ENCODE data around the gene TRIM46. TPM values are rescaled to one million over a fixed set of nuclear protein-coding genes. Genes with fewer than 3 reads are reported as not detected.

TRIM46 gene
- total and polyA plus RNA-seq, 2 of the 13 experiments (the other 11 are each of a cell fraction or from before 2014, with no cell fraction given): 0.04 to 0.09 TPM

GRCh38 chr1:155128755-155129473 lies 44.7 kb upstream of the TRIM46 start (continued):
- TF ChIP-seq ARID4A (CRISPR knock-in tag; IDR thresholded peaks at IDR 0.05; ENCODE audit: borderline replicate concordance) (peak; percentile 87; the same call in 1 of the 2 replicates), ZNF720 (CRISPR knock-in tag; IDR thresholded peaks at IDR 0.05) (no peak), ZNF331 (CRISPR knock-in tag; IDR thresholded peaks at IDR 0.05) (peak; percentile 48; the same call in 1 of the 2 replicates), ZNF350 (CRISPR knock-in tag; IDR thresholded peaks at IDR 0.05; ENCODE audit: borderline replicate concordance, low read depth) (peak; percentile 74; the same call in 1 of the 2 replicates), TCF7 (IDR thresholded peaks at IDR 0.05; ENCODE audit: low read depth) (peak; percentile 22; the same call in 1 of the 2 replicates), SMAD1 (CRISPR knock-in tag; IDR thresholded peaks at IDR 0.05; ENCODE audit: borderline replicate concordance, low read depth) (no peak), SP5 (CRISPR knock-in tag; IDR thresholded peaks at IDR 0.05; ENCODE audit: borderline replicate concordance, low read depth) (peak; percentile 94), KDM2A (CRISPR knock-in tag; IDR thresholded peaks at IDR 0.05; ENCODE audit: borderline replicate concordance, low read depth) (peak; percentile 59; the same call in 1 of the 2 replicates), ZNF770 (CRISPR knock-in tag; IDR thresholded peaks at IDR 0.05) (no peak; the same call in 1 of the 2 replicates), ETS1 (CRISPR knock-in tag; IDR thresholded peaks at IDR 0.05) (no peak), ZZZ3 (CRISPR knock-in tag; IDR thresholded peaks at IDR 0.05; ENCODE audit: borderline replicate concordance) (0 out of 2 replicates have a peak, but pooled peaks have one; percentile 83), ZNF296 (CRISPR knock-in tag; conservative IDR thresholded peaks at IDR 0.05) (no peak), ZNF280B (CRISPR knock-in tag; IDR thresholded peaks at IDR 0.05; ENCODE audit: borderline replicate concordance) (no peak; the same call in 1 of the 2 replicates), ZNF44 (CRISPR knock-in tag; IDR thresholded peaks at IDR 0.05) (no peak), ARNT (IDR thresholded peaks at IDR 0.05) (no peak), ZBTB8A (CRISPR knock-in tag; IDR thresholded peaks at IDR 0.05; ENCODE audit: borderline replicate concordance, low read depth) (peak; percentile 67; the same call in 1 of the 2 replicates), ZFAT (CRISPR knock-in tag; conservative IDR thresholded peaks at IDR 0.05) (no peak), NFE2L1 (CRISPR knock-in tag; IDR thresholded peaks at IDR 0.05; ENCODE audit: borderline replicate concordance) (no peak), ZBTB1 (CRISPR knock-in tag; IDR thresholded peaks at IDR 0.05; ENCODE audit: borderline replicate concordance) (peak; percentile 20; the same call in 1 of the 2 replicates), HOXA3 (CRISPR knock-in tag; IDR thresholded peaks at IDR 0.05) (peak; percentile 63; the same call in 1 of the 2 replicates)
